ENCODE measurements around the gene XRCC2. TPM values are rescaled to one million over a fixed set of nuclear protein-coding genes. Genes with fewer than 3 reads are reported as not detected.

XRCC2 gene
- total RNA-seq, 1 experiment from 2014 or later = 10.5 TPM

GRCh38 chr7:152617056-152617455, 58.9 kb downstream of the XRCC2 start:
- DNase-seq (ENCODE audit: low read depth) = no peak

DNA sequence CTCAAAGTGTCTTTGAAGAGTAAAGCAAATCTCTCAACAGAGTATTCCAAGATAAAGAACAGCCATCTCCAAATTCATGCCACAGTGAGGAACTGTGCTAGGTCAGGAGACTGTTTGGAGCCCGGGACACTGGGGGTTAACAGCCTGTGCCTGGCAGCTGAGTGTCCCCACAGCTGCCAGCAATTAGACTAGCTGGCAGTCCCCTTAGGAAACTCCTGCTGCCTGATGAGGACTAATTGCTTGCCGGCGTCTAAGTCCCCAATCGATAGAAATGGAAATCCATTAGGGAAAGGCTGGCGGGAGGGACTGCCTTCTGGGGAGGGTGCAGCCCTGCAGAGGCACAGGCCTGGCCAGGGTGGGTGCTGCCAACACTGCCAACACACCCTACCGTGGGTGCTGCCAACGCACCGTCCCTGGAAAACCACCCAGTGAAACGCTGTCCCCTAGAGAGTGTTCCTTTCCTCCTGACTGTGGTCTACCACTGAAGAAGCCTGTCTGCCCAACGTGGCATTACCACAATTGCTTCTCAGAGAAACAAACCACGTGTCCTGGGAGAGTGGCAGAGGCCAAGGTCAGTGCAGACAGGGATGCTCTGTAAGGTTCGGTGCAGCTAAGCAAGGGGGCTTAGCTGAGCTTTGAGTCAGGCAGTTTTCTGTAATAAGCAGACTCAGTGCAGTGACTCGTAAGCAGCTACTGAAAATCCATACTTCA, 60.8 kb downstream of the XRCC2 start:
- no peak for DNase-seq (ENCODE audit: low read depth)

DNA sequence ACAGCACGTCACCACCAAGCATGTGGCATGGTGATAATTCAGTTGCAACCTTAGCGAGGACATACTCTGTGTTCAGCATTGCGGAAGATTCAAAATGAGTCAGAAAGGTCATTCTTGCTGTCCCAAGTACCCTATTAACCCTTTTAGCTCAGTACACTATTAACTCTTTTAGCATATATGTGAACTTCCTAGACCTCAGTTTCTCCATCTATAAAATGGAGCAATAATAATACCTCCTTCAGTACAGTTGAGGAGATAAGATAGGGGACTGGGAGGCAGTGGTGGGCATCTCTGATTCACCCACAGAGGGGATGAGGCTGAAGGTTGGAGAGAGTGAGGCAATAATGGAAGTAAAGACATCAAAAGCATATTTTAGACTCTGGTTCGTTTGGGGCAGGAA, 67.3 kb downstream of the XRCC2 start:
- DNase-seq (ENCODE audit: low read depth) = no peak

GRCh38 chr7:152608208-152608607, 67.7 kb downstream of the XRCC2 start:
- no peak for DNase-seq (ENCODE audit: low read depth)

- no peak for DNase-seq (ENCODE audit: low read depth)
These were observed 68.9 kb downstream of the XRCC2 start for GRCh38 chr7:152607007-152607406.

GRCh38 chr7:152602962-152603361, 73.0 kb downstream of the XRCC2 start:
- DNase-seq (ENCODE audit: low read depth) = no peak

DNA sequence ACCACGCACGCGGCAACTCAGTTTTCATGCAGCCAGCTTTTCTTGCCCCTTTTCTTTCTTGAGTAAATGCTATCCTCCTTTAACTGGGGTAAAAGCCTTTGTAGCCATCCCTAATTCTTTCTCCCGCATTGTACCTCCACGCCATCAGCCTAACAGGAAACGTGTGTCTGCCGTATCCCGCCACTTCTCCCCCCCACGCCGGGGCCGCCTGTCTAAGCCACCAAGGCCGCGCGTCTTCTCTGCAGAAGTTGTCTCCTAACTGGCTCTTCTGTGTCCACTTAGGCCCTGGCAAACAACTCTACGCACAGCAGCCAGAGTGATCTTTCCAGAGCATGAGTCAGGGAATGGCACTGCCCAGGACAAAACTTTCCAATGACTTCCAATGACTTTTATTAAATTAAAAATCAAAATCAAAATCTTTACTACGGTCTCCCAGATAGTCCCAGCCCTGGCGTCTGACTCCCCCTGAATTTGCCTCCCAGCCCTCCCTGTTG, 74.6 kb downstream of the XRCC2 start:
- no peak for DNase-seq (ENCODE audit: low read depth)

DNA sequence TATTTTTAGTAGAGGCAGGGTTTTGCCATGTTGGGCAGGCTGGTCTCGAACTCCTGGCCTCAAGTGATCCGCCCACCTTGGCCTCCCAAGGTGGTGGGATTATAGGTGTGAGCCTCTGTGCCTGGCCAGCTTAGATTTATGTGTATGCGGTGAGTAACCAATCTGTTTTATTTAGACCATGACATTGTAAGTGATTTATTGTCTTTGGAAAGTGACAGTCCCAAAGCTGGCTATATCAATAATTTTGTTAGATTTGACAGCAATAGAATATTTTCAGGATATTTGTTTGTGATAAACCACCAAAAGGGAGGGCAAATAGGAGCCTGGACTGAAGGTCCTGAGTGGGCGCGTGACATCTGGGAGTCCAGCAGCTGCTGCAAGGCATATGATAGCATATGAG, 75.7 kb downstream of the XRCC2 start:
- DNase-seq (ENCODE audit: low read depth) = no peak

DNA sequence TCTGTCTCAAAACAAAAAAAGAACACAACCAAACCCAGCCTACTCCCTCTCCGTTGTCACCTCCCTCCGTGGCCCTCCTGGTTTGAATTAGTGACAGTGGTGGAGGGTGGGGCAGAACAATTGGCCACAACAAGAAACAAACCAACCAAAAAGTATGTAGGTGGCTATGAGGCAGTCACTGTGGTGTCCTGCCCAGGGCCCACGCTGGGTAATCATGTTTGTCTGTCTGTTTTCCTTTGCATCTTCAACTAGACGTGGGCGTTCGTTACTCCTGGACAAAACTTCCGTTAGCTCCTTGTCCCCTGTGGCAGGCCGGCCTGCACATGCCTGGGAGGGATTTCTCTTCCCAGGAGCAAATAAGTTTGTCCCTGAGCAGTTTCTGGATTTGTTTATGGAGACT, 78.4 kb downstream of the XRCC2 start:
- DNase-seq (ENCODE audit: low read depth) = no peak

DNA sequence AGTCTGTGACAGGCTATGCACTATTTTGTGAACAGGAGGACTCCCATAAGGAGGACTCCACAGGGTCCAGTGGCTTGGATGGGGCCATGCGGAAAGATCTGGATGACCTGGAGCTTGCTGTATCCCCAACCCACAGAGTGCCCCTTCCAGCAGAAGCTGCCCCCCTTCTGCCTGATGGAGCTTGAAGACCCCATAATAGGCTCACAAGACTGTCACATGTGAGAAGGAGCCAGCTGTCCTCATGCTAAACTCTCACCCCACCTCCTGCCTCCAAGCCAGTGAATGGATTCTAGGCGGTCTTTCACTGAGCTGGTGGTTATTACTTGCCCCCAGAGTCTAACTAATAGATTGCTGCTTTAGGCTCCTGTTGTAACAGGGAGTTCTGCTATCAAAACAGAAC, 79.1 kb downstream of the XRCC2 start:
- DNase-seq (ENCODE audit: low read depth) = no peak

Small RNA genes within 50 kb of the gene (small RNA-seq; reads per million reads assigned to genes)
- gene RF00568 = not detected

Other genes with a start within 250 kb of the XRCC2 start
- 7.5 and 11.3 TPM in 2 replicates for gene KMT2C, start 240.1 kb downstream of the XRCC2 start, total RNA-seq (2014; rRNA removed; shearing (Covaris generic))
- 2.8 and 3.3 TPM in 2 replicates for gene ACTR3B, start 83.6 kb upstream of the XRCC2 start, total RNA-seq (2014; rRNA removed; shearing (Covaris generic))

Measured in HT1080 (cell line).